Lung (tissue), 12 donors: Measurements from ENCODE around the gene GFY. TPM values are rescaled to one million over a fixed set of nuclear protein-coding genes. Genes with fewer than 3 reads are reported as not detected.

ENCODE experiments used
- ATAC-seq: fragments of 200-7000 bp; cut with Tn5 transposase; one replicate; pipeline ENCODE4 v1.9.1; 2020; ENCODE audit warnings: moderate number of reproducible peaks; ENCODE audit not compliant: insufficient read depth, low FRiP score
- DNase-seq, 3 donors: peaks; one replicate each; pipeline ENCODE4 v3.0.0-alpha.2; 2013 to 2017
- H3K27ac ChIP-seq, 2 donors: one replicate each; pipeline ENCODE4 v1.5.1; 2013; ENCODE audit warnings: mild to moderate bottlenecking in 2 of 2, moderate library complexity in 2 of 2, control low read depth in 1 of 2, inconsistent platforms in 1 of 2, low read depth in 1 of 2, low read length in 1 of 2
- H3K27me3 ChIP-seq, 3 donors: one replicate each; pipeline ENCODE4 v1.5.1; 2013; ENCODE audit warnings: low read length in 2 of 3; ENCODE audit not compliant: control insufficient read depth in 3 of 3, insufficient read depth in 3 of 3
- H3K36me3 ChIP-seq, 4 donors: one replicate each; pipeline ENCODE4 v1.5.1; 2013; ENCODE audit warnings: low read length in 4 of 4, mild to moderate bottlenecking in 1 of 4, moderate library complexity in 1 of 4; ENCODE audit not compliant: control insufficient read depth in 4 of 4, insufficient read depth in 4 of 4
- H3K4me1 ChIP-seq, 5 donors: one replicate each; pipeline ENCODE4 v1.5.1; 2013; ENCODE audit warnings: low read length in 5 of 5, mild to moderate bottlenecking in 2 of 5, moderate library complexity in 1 of 5; ENCODE audit not compliant: control insufficient read depth in 5 of 5, insufficient read depth in 5 of 5
- H3K4me3 ChIP-seq: one replicate; pipeline ENCODE4 v1.5.1; 2013; ENCODE audit warnings: mild to moderate bottlenecking, control low read depth, moderate library complexity
- H3K9ac ChIP-seq, 2 donors: one replicate each; pipeline ENCODE4 v1.5.1; 2013; ENCODE audit warnings: low read length in 2 of 2, control low read depth in 1 of 2; ENCODE audit not compliant: insufficient read depth in 1 of 2
- H3K9me3 ChIP-seq, 4 donors: one replicate each; pipeline ENCODE4 v1.5.1; 2013; ENCODE audit warnings: low read length in 3 of 4, mild to moderate bottlenecking in 1 of 4, moderate library complexity in 1 of 4; ENCODE audit not compliant: control insufficient read depth in 4 of 4, insufficient read depth in 3 of 4
- CTCF ChIP-seq: IDR thresholded peaks from 2 replicates; pipeline ENCODE4 v1.5.1; 2012; ENCODE audit warnings: mild to moderate bottlenecking; ENCODE audit errors: control extremely low read depth, extremely low read depth
- WGBS, 2 donors: extraction: QIAGEN DNeasy Blood & Tissue Kit; methylation state at CpG; one replicate each; pipeline ENCODE4 v1.1.7; 2013; 5-methylcytosine and 5-hydroxymethylcytosine counted together
- polyA plus RNA-seq, 2 donors: library from polyadenylated mRNA; stranded (reverse); fragments of 200-250 nt; gene quantifications; one replicate each; pipeline ENCODE4 v1.2.1, GENCODE V29; 2013
- total RNA-seq, 2 donors: library from RNA; depleted of rRNA in 1 of 2; stranded (reverse); fragments of >200 nt in 1 of 2; gene quantifications; one replicate each; pipeline ENCODE4 v1.2.1, GENCODE V29; 2014 to 2021
- donor health status: control.
- donor health status: control.
- donor health status: Bipolar disorder and iron deficiency.
- donor health status: healthy.
- donor health status: DM: yes; HTN: yes; CAD: no.

The GFY gene
- total and polyA plus RNA-seq, 4 donors: not detected

GRCh38 chr19:49423071-49423984 is 1.9 kb upstream of the GFY start, which contains the start of gene PTH2:
Gene PTH2 (minus strand): TSS chr19:49423441. CDS start chr19:49423339, 102 bp downstream.
- Histone ChIP-seq H3K9ac (no peak within 1 kb of the TSS), H3K27me3 (peaks cover 9 to 87% (median 76%) of the 10 kb centered on the region in 3 donors)
- no peak for ATAC-seq

GRCh38 chr19:49423985-49424303 is 1.2 kb upstream of the GFY start:
- WGBS, 2 donors: 6 to 11% methylated on average over 3 of the region's 3 CpGs
- peaks cover 9 to 87% (median 81%) of the 10 kb centered on the region in 3 donors for H3K27me3 ChIP-seq
- H3K4me1 ChIP-seq: peaks cover 0 to 12% (median 7%) of the 10 kb centered on the region in 5 donors
- H3K9ac ChIP-seq: no peak overlapping the region
- TF ChIP-seq CTCF: no peak
- ATAC-seq (no peak), DNase-seq (no peak)
- no peak overlapping the region for H3K27ac ChIP-seq
- peaks cover 0 to 2% (median 0%) of the 10 kb centered on the region in 4 donors for H3K9me3 ChIP-seq
- H3K36me3 ChIP-seq: no peaks in the 10 kb centered on the region
- no peak overlapping the region for H3K4me3 ChIP-seq

More at GRCh38 chr19:49423071-49423984, 1.9 kb upstream of the GFY start, which contains the start of gene PTH2:
- 7 to 8% methylated on average over 40 to 42 of the region's 42 CpGs for WGBS, 2 donors
- TF ChIP-seq CTCF: no peak
- H3K4me3 ChIP-seq: no peak within 1 kb of the TSS
- H3K36me3 ChIP-seq: no peaks in the 10 kb centered on the region
- H3K9me3 ChIP-seq: peaks cover 0 to 2% (median 0%) of the 10 kb centered on the region in 4 donors
- H3K27ac ChIP-seq: no peak within 1 kb of the TSS
- DNase-seq: no peak
- H3K4me1 ChIP-seq: peaks cover 0 to 12% (median 7%) of the 10 kb centered on the region in 5 donors

GRCh38 chr19:49425922-49426592 is 869 bp downstream of the GFY start:
- Histone ChIP-seq H3K36me3 (no peaks in the 10 kb centered on the region), H3K9me3 (peaks cover 0 to 7% (median 0%) of the 10 kb centered on the region in 4 donors), H3K4me3 (no peak overlapping the region), H3K9ac (no peak overlapping the region), H3K27me3 (peaks cover 9 to 97% (median 86%) of the 10 kb centered on the region in 3 donors), H3K4me1 (peaks cover 0 to 11% (median 7%) of the 10 kb centered on the region in 5 donors), H3K27ac (no peak overlapping the region)
- WGBS, 2 donors: 4 to 5% methylated on average over 30 of the region's 30 CpGs
- no peak for TF ChIP-seq CTCF
- no peak for DNase-seq
- ATAC-seq: no peak
